Measurements from ENCODE around the gene IQSEC1.

- TF ChIP-seq CREB1 (CRISPR knock-in tag; IDR thresholded peaks at IDR 0.05; ENCODE audit: low read depth) (no peak), CTCF (conservative IDR thresholded peaks at IDR 0.05; ENCODE audit: low read depth in 2 of 2) (no peak), EZH2 (IDR thresholded peaks at IDR 0.05; ENCODE audit: low read depth, unreplicated experiment) (no peak), POLR2AphosphoS5 (IDR thresholded peaks at IDR 0.05; ENCODE audit: low read depth) (no peak), ZNF114 (CRISPR knock-in tag; IDR thresholded peaks at IDR 0.05) (no peak), REST (IDR thresholded peaks at IDR 0.05; ENCODE audit: unreplicated experiment) (no peak), EZH2phosphoT487 (IDR thresholded peaks at IDR 0.05; ENCODE audit: unreplicated experiment) (no peak), ETS1 (IDR thresholded peaks at IDR 0.05) (no peak), STAT1 (IDR thresholded peaks at IDR 0.05; ENCODE audit: unreplicated experiment) (no peak), NANOG (IDR thresholded peaks at IDR 0.05; ENCODE audit: borderline replicate concordance) (no peak), ZNF462 (CRISPR knock-in tag; IDR thresholded peaks at IDR 0.05) (no peak)
Measured at GRCh38 chr3:12852201-12852600, 221.0 kb downstream of the IQSEC1 start.
